SIG-M5 treated with dmso at 0.1 percent for 504 hours (cell line): Measurements from ENCODE around the gene USP46.

Experiments used
- DNase-seq: peaks from one replicate; lab custom pipeline; 2025; ENCODE audit not compliant: unreplicated experiment; lab: John Stamatoyannopoulos, UW

Gene USP46

GRCh38 chr4:52657618-52658501 lies 1.2 kb downstream of the USP46 start:
- peak; percentile 11 for DNase-seq

DNA sequence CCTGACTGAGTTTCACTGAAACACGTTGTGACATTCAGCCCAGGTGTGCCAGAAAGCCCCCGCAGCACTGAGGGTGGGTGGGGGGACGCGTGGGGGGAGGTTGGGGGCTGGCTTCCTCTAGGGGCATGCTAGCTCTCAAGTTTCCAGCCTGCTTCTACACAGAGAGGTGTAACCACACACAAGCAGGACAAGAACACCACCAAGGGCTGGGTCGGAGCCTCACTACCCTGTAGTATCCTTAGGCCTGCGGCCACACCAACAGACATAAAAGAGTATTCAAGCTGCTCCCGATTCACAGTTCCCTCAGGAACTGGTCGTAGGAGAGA lies 1.8 kb downstream of the USP46 start:
- no peak for DNase-seq

GRCh38 chr4:52655506-52655905 lies 3.6 kb downstream of the USP46 start:
- DNase-seq = peak; percentile 51

DNA sequence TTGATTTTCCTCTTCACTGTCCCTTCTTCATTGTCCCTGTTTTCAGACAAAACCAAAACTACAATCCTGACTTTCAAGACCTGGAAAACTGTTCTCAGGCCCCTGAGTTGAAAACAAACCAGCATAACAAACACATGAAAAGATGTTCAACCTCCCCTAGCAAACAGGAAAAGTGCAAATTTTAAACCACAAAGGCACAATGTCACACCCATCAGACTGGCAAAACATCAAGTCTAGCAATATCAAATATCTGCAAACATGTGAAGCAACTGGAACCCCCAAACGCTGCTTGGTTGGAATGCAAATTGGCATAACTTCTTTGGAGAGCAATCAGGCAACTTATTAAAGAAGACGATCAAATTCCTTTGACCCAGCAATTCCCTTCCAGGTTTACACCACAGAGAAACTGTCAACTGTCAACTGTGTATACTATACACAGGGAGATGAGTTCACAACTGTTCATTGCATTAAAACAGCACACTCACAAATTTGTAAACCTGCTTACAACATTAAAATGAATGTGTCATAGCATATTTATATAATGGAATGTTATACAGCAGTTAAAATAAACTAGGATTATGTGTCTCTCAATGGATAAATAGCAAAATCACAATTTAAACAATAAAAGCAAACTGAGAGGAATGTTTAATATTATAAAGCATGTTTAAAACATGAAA lies 7.0 kb downstream of the USP46 start:
- no peak for DNase-seq

DNA sequence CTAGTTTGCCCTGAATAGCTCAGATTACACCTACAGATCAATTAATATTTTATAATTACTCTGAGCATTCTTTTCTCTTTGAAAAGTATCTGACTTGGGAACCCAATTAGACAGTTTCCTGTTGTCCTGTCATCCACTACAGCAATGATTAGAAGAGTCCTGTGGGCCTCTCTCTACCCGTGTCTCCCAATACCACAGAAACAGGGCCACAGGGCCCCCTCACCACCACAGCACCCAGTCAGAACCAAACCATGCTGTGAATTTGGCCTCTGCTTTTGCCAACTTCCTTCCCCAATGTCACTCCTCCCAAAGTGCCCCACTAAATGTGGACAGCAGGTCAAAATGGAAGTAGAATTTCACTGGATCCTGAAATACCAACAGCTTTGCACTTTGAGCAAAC lies 10.3 kb downstream of the USP46 start:
- DNase-seq = no peak

DNA sequence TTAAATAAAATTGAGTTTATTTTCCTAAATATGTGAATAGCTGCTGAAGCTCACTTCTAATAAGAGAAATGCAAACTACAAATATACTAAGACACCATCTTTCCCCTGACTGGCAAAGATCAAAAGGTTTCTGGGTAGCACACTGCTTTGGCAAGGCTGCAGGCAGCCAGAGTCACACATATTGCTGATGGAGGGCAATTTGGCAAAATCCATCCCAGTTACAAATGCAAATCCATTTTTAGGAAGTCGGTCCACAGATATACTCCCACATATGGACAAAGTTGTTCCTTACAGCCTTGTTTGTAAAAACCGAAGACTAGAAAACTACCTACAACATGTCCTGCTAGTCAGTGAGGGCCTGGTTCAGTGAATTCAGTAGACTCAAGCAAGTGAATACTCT lies 12.4 kb downstream of the USP46 start:
- DNase-seq = no peak

GRCh38 chr4:52646096-52646495 lies 13.0 kb downstream of the USP46 start:
- no peak for DNase-seq

- DNase-seq = no peak
These were observed 13.8 kb downstream of the USP46 start for GRCh38 chr4:52645300-52645699.

DNA sequence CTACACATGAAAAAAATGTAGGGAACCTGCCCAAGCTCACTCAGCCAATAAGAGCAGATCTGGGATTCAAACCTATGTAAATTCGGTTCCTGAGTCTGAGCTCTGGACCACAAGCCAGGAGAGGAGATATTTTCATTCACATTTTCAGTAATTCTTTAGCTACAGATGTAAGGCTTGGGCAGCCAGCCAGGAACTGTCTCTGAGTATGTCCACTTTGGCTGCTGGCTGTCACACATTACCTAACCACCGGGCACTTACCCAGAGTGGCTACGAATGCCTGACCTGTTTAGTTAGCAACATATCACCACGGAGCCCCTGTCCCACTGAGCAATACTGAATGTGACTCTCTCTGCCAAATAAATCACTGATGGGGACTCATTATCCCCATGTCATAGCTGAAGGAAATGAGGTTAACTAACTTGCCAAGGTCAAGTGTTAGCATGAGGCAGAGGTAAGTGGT lies 15.3 kb downstream of the USP46 start:
- no peak for DNase-seq

DNA sequence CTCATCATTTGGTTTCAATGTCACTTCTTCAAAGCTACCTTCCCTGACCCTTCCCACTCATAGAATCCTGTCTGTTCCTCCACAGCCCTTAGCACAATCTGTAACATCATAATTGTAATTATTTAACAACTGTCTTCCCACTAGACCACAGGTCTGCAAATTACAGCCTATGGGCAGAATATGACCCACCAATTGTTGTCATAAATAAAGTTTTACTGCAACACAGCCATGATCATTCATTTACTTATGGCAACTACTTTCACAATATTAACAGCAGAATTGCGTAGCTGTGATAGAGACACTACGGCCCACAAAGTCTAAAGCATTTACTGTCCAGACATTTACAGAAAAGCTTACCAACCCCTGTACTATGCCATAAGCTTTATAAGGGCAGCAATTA lies 15.9 kb downstream of the USP46 start:
- no peak for DNase-seq

DNA sequence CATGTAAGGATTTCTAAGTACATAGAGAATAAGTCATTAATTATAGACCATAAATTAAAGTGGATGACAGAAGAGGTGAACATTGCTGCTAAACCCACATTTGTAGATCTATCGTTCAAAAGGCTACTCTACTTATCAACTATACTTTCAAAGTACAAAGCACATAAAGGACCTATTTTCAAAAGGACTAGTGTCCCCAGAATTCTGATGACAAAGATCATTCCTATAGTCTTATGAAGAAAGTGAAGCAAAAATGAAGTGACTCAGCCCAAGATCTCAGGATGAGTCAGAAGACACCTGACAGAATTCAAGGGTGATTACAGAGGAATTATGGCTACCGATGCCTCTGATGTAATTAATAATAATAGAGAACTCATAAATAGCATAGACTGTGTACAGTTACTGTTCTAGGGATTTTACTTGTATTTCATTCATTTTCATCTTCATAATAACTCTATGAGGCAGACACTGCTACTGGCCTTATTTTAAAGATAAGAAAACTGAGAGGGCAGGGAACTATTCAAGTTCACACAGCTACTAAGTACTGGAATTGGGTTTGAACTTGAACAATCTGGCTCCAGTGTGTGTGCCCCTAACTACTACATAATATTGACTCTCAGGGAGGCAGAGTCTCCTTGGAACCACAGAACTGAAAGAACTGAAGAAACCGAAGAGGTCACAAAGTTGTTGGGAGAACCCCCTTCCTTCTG lies 17.1 kb downstream of the USP46 start:
- DNase-seq = no peak

- DNase-seq = no peak
These were observed 18.1 kb downstream of the USP46 start for GRCh38 chr4:52640808-52641565.

GRCh38 chr4:52638717-52639116 lies 20.4 kb downstream of the USP46 start:
- DNase-seq = peak; percentile 71

DNA sequence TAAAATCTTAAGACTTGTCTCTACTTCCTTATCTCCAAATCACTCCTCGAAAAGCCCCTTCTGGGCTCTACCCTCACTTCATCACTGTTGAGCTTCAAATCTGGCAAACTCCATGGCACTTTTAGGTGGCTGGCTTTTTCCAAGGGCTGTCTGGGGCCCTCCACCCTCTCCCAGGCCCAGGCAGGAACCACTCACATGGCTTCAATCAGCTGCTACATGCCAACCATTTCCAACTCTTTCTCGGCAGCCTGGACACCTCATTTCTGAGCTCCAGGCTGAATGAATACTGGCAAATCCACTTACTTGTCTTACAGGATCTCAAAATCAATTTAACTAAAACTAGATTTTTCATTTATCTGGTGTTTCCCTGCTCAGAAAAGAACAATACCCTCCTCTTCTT lies 22.0 kb downstream of the USP46 start:
- no peak for DNase-seq

DNA sequence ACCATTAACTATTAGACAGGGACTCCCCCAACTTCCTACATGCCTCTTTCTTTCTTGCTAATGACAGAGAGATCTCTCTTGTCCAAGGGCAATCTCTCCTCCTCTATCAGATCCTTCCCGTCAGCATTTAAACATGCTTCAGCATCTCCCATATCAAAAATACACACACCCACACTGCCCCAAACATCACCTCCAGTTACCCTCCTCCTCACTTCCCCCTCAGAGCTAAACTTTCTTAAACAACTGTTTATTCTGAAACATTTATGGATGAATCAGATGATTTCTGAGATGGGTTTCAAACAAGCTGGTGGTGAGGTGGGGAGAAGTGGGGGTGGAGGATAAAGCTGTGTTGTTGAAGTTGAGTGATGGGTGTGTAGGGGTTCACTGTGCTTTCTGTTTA lies 23.5 kb downstream of the USP46 start:
- no peak for DNase-seq

GRCh38 chr4:52635130-52635529 lies 24.0 kb downstream of the USP46 start:
- DNase-seq = no peak

- no peak for DNase-seq
These were observed 25.3 kb downstream of the USP46 start for GRCh38 chr4:52633846-52634245.

GRCh38 chr4:52628974-52629373 lies 30.1 kb downstream of the USP46 start:
- DNase-seq = no peak

DNA sequence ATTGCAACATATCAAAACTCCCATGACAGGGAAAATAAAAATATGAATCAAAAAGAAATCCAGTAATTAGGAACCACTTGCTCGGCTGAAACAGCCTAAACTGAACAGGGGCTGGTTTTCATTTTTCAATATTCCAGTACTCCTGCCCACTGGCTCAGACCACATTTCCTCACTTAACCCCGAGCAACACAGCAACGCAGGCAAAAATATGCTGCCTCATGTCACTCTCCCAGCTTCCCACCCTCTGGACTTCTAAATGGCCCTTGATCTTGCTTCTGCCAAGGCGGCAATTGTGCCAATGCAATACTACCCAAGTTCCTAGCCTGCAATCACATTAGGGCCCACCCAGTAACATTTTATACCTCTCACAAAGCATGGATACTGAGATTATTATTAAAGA lies 30.6 kb downstream of the USP46 start:
- DNase-seq = no peak

- no peak for DNase-seq
These were observed 31.2 kb downstream of the USP46 start for GRCh38 chr4:52627876-52628275.

DNA sequence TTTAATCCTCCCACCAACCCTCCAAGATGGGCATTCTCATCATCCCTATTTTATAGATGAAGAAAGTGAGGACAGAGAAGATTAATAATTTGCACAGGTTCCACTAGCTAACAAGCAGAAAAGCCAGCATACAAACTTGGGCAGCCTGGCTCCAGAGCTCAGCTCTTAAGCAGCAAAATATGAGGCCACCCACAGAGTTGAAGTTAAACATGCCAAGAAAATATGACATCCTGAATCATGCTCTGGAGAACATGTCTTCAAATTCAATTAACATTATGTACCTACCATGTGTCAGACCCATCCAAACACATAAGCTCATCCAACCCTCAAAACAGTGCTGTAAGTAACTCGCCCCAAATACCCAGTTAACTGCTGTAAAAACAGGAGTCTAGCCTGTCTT lies 33.9 kb downstream of the USP46 start:
- DNase-seq = no peak
